Measurements from ENCODE around the gene PI4K2A. TPM values are rescaled to one million over a fixed set of nuclear protein-coding genes. Genes with fewer than 3 reads are reported as not detected.

PI4K2A gene
- total and polyA plus RNA-seq, 2 donors (not counting 3 experiments of a cell fraction or from before 2014, with no cell fraction given): 20.4 to 24.6 TPM

DNA sequence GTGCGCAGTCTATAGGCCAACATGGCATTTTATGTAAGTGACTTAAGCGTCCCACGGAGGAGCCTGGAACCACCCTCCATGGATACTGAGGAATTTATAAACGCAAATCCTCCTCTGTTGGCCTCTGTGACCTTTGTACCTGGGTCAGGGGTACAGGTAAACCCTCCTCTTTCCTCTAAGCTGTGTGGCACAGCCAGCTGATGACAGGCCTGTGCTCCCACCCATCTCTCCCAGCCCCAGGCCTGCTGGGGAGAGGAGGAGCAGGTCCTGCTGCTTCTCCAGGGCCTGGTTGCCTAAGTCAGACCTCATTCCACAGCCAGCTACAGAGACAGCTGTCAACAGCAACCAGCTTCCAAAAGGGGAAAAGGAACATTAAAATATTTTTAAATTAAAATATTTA lies 41.6 kb downstream of the PI4K2A start:
- dilution Hi-C loops (cut with MboI; ENCODE audit: extremely low pct_ligation_motif_present, low sequenced_read_pairs): no loop called here
- no peaks in the 10 kb centered on the region for H4K20me1 ChIP-seq (replicated peaks; ENCODE audit: control insufficient read depth, extremely low read depth, insufficient read depth, low read length)
- H3K79me2 ChIP-seq (ENCODE audit: control insufficient read depth, insufficient read depth, low read length): no peaks in the 10 kb centered on the region

More for the DNA sequence above, 41.6 kb downstream of the PI4K2A start:
- Histone ChIP-seq H2AFZ (ENCODE audit: low read depth, low read length) (no peak overlapping the region), H3K9me1 (replicated peaks; ENCODE audit: control insufficient read depth, extremely low read depth, insufficient read depth, low read length) (no peaks in the 10 kb centered on the region), H3K27me3 (ENCODE audit: control insufficient read depth in 2 of 2, insufficient read depth in 2 of 2, low read length in 2 of 2) (no peaks in the 10 kb centered on the region), H3K9ac (replicated peaks; ENCODE audit: extremely low read depth, insufficient read depth, low read length) (no peak overlapping the region), H3K36me3 (ENCODE audit: control insufficient read depth in 2 of 2, extremely low read depth in 1 of 2, insufficient read depth in 2 of 2, low read length in 2 of 2) (peaks cover 0 to 7% of the 10 kb centered on the region in 2 experiments), H3K27ac (ENCODE audit: insufficient read depth, low read depth, low read length) (no peak overlapping the region), H3K4me3 (replicated peaks in 1 of 3; ENCODE audit: insufficient read depth in 1 of 3, low read depth in 1 of 3, low read length in 3 of 3) (no peak overlapping the region), H3K4me2 (ENCODE audit: insufficient read depth, low read length) (no peak overlapping the region), H3K4me1 (ENCODE audit: control insufficient read depth, extremely low read depth, insufficient read depth, low read length) (peaks cover 11% of the 10 kb centered on the region), H3K9me3 (replicated peaks; ENCODE audit: control insufficient read depth, insufficient read depth, low read length) (no peaks in the 10 kb centered on the region)
- no TSS peak for BruUV-seq (replicated peaks)
- POLR2A ChIA-PET: no interaction called here
- DNase-seq (ENCODE audit: low read depth, low spot score): no peak
- intact Hi-C loops (cut with micrococcal nuclease): no loop called here
- TF ChIP-seq EZH2 (IDR thresholded peaks at IDR 0.05; ENCODE audit: borderline replicate concordance, low read depth, low read length, severe bottlenecking) (no peak), MAX (IDR thresholded peaks at IDR 0.05; ENCODE audit: insufficient read depth, insufficient read length) (no peak), MYC (IDR thresholded peaks at IDR 0.05; ENCODE audit: low read depth, low read length) (no peak), POLR2AphosphoS5 (IDR thresholded peaks at IDR 0.05; ENCODE audit: insufficient read depth, low read depth, low read length) (no peak), GATA2 (IDR thresholded peaks at IDR 0.05; ENCODE audit: insufficient read depth, insufficient read length, low read depth, low read length) (no peak), JUN (IDR thresholded peaks at IDR 0.05; ENCODE audit: borderline replicate concordance, insufficient read depth, insufficient read length, low read depth) (no peak), FOS (IDR thresholded peaks at IDR 0.05; ENCODE audit: borderline replicate concordance, insufficient read depth, low read length) (no peak), POLR2A (IDR thresholded peaks at IDR 0.05; ENCODE audit: low read depth, low read length) (no peak)
- TF ChIP-seq, protein P1, sequence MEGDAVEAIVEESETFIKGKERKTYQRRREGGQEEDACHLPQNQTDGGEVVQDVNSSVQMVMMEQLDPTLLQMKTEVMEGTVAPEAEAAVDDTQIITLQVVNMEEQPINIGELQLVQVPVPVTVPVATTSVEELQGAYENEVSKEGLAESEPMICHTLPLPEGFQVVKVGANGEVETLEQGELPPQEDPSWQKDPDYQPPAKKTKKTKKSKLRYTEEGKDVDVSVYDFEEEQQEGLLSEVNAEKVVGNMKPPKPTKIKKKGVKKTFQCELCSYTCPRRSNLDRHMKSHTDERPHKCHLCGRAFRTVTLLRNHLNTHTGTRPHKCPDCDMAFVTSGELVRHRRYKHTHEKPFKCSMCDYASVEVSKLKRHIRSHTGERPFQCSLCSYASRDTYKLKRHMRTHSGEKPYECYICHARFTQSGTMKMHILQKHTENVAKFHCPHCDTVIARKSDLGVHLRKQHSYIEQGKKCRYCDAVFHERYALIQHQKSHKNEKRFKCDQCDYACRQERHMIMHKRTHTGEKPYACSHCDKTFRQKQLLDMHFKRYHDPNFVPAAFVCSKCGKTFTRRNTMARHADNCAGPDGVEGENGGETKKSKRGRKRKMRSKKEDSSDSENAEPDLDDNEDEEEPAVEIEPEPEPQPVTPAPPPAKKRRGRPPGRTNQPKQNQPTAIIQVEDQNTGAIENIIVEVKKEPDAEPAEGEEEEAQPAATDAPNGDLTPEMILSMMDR (IDR thresholded peaks at IDR 0.05; ENCODE audit: extremely low read depth in 1 of 2, insufficient read depth in 1 of 2, low read depth in 1 of 2, low read length in 2 of 2): no peak
- CTCF ChIA-PET: interaction anchor here (2.8 kb wide), 2 partner anchors 20 to 27 kb away, joined by 22 to 24 read pairs; no protein-coding TSS in a partner anchor
- FAIRE-seq: no peak

All from endothelial cell of umbilical vein (primary cell).